Measurements from ENCODE around the gene B4GALT5.
A peak's percentile ranks its signal among the peaks of the same experiment; 100 is the strongest.
"Not testable (repeated sequence)": the region's sequence is repeated elsewhere in the genome, so short reads cannot be mapped to it uniquely, and the experiment has no call there.

Gene B4GALT5

DNA sequence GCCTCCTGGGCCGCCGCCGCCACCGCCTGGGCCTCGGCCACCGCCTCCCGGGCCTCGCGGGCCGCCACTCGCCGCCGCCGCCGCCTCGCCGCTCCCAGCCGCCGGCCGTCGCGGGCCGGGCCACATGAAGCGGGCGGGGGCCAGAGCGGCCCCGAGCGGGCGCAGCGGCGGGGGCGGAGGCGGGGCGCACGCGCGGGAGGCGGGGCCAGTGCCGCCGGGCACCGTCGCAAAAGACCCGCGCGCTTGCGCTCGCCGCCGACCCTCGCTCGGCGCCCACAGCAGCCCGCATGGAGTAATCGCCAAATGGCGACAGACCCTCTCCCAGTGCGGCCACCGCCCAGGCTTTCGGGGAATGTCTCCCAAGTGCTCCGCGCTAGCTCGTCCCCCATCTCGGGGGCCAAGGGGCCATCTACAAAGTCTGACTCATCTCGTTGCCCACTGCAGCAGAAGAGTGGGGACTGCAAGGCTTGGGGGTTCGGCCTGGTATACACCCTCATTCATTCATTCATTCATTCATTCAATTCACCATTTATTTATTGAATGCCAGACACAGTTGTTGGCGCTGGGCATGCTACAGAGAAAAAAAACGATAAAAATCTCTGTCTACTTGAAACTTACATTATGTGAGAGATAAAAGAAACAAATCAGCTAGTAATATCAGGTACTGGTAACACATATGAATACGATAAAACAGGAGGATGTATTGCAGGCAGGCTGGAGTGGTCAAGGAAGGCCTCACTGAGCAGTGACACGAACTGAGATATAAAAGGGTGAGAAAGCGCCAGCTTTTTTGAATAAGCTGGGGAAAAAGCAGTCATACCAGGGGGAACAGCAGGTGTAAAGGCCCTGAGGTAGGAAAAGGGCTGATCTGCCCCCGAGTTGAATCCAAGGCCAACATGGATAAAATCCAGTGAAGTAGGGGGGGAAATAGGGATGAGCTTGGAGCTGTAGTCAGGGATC is at the start of gene B4GALT5:
B4GALT5 (minus strand) TSS at position 126 of the 960 bp plus-strand sequence. CDS start 188 bp downstream, outside the sequence.
- TF ChIP-seq, protein P1, sequence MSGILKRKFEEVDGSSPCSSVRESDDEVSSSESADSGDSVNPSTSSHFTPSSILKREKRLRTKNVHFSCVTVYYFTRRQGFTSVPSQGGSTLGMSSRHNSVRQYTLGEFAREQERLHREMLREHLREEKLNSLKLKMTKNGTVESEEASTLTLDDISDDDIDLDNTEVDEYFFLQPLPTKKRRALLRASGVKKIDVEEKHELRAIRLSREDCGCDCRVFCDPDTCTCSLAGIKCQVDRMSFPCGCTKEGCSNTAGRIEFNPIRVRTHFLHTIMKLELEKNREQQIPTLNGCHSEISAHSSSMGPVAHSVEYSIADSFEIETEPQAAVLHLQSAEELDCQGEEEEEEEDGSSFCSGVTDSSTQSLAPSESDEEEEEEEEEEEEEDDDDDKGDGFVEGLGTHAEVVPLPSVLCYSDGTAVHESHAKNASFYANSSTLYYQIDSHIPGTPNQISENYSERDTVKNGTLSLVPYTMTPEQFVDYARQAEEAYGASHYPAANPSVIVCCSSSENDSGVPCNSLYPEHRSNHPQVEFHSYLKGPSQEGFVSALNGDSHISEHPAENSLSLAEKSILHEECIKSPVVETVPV (CRISPR knock-in tag; IDR thresholded peaks at IDR 0.05) = no peak
- TF ChIP-seq, protein P2, sequence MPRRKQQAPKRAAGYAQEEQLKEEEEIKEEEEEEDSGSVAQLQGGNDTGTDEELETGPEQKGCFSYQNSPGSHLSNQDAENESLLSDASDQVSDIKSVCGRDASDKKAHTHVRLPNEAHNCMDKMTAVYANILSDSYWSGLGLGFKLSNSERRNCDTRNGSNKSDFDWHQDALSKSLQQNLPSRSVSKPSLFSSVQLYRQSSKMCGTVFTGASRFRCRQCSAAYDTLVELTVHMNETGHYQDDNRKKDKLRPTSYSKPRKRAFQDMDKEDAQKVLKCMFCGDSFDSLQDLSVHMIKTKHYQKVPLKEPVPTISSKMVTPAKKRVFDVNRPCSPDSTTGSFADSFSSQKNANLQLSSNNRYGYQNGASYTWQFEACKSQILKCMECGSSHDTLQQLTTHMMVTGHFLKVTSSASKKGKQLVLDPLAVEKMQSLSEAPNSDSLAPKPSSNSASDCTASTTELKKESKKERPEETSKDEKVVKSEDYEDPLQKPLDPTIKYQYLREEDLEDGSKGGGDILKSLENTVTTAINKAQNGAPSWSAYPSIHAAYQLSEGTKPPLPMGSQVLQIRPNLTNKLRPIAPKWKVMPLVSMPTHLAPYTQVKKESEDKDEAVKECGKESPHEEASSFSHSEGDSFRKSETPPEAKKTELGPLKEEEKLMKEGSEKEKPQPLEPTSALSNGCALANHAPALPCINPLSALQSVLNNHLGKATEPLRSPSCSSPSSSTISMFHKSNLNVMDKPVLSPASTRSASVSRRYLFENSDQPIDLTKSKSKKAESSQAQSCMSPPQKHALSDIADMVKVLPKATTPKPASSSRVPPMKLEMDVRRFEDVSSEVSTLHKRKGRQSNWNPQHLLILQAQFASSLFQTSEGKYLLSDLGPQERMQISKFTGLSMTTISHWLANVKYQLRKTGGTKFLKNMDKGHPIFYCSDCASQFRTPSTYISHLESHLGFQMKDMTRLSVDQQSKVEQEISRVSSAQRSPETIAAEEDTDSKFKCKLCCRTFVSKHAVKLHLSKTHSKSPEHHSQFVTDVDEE (CRISPR knock-in tag; IDR thresholded peaks at IDR 0.05) = no peak
- TF ChIP-seq, protein P3, sequence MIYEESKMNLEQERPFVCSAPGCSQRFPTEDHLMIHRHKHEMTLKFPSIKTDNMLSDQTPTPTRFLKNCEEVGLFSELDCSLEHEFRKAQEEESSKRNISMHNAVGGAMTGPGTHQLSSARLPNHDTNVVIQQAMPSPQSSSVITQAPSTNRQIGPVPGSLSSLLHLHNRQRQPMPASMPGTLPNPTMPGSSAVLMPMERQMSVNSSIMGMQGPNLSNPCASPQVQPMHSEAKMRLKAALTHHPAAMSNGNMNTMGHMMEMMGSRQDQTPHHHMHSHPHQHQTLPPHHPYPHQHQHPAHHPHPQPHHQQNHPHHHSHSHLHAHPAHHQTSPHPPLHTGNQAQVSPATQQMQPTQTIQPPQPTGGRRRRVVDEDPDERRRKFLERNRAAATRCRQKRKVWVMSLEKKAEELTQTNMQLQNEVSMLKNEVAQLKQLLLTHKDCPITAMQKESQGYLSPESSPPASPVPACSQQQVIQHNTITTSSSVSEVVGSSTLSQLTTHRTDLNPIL (CRISPR knock-in tag; IDR thresholded peaks at IDR 0.05; ENCODE audit: low read depth) = no peak
- no peak for TF ChIP-seq RARB (CRISPR knock-in tag; IDR thresholded peaks at IDR 0.05)
- TF ChIP-seq ISL1 (CRISPR knock-in tag; IDR thresholded peaks at IDR 0.05) = no peak
- TF ChIP-seq CSDC2 (CRISPR knock-in tag; IDR thresholded peaks at IDR 0.05) = no peak
- TF ChIP-seq ESRRG (CRISPR knock-in tag; IDR thresholded peaks at IDR 0.05) = no peak
- no peak for TF ChIP-seq POU6F1 (CRISPR knock-in tag; IDR thresholded peaks at IDR 0.05; ENCODE audit: borderline replicate concordance, low read depth)
- peak; percentile 90 for ATAC-seq

GRCh38 chr20:49762940-49763766 is 49.5 kb upstream of the B4GALT5 start:
- ATAC-seq = no peak
- no peak for TF ChIP-seq ESRRG (CRISPR knock-in tag; IDR thresholded peaks at IDR 0.05)
- no peak for TF ChIP-seq ZNF8 (CRISPR knock-in tag; IDR thresholded peaks at IDR 0.05)
- no peak for TF ChIP-seq ARNTL (CRISPR knock-in tag; IDR thresholded peaks at IDR 0.05; ENCODE audit: borderline replicate concordance, low read depth)
- TF ChIP-seq TCF4 (CRISPR knock-in tag; IDR thresholded peaks at IDR 0.05; ENCODE audit: borderline replicate concordance) = no peak
- no peak for TF ChIP-seq SNAI2 (CRISPR knock-in tag; IDR thresholded peaks at IDR 0.05)
- no peak for TF ChIP-seq OSR1 (CRISPR knock-in tag; IDR thresholded peaks at IDR 0.05)
- TF ChIP-seq, protein P2 (CRISPR knock-in tag; IDR thresholded peaks at IDR 0.05) = no peak
- no peak for TF ChIP-seq GLIS3 (CRISPR knock-in tag; IDR thresholded peaks at IDR 0.05)
- TF ChIP-seq RARB (CRISPR knock-in tag; IDR thresholded peaks at IDR 0.05) = no peak
- TF ChIP-seq ZNF70 (CRISPR knock-in tag; IDR thresholded peaks at IDR 0.05) = no peak
- TF ChIP-seq ZC3H10 (CRISPR knock-in tag; IDR thresholded peaks at IDR 0.05) = no peak
- TF ChIP-seq ISL1 (CRISPR knock-in tag; IDR thresholded peaks at IDR 0.05) = no peak
- no peak for TF ChIP-seq TOX (CRISPR knock-in tag; IDR thresholded peaks at IDR 0.05; ENCODE audit: borderline replicate concordance)
- TF ChIP-seq, protein P4, sequence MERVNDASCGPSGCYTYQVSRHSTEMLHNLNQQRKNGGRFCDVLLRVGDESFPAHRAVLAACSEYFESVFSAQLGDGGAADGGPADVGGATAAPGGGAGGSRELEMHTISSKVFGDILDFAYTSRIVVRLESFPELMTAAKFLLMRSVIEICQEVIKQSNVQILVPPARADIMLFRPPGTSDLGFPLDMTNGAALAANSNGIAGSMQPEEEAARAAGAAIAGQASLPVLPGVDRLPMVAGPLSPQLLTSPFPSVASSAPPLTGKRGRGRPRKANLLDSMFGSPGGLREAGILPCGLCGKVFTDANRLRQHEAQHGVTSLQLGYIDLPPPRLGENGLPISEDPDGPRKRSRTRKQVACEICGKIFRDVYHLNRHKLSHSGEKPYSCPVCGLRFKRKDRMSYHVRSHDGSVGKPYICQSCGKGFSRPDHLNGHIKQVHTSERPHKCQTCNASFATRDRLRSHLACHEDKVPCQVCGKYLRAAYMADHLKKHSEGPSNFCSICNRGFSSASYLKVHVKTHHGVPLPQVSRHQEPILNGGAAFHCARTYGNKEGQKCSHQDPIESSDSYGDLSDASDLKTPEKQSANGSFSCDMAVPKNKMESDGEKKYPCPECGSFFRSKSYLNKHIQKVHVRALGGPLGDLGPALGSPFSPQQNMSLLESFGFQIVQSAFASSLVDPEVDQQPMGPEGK (CRISPR knock-in tag; IDR thresholded peaks at IDR 0.05; ENCODE audit: borderline replicate concordance) = no peak
- TF ChIP-seq, protein P1 (CRISPR knock-in tag; IDR thresholded peaks at IDR 0.05) = no peak
- TF ChIP-seq PPARA (CRISPR knock-in tag; IDR thresholded peaks at IDR 0.05; ENCODE audit: borderline replicate concordance) = no peak
- TF ChIP-seq ZNF565 (CRISPR knock-in tag; conservative IDR thresholded peaks at IDR 0.05; ENCODE audit: low read depth) = no peak

DNA sequence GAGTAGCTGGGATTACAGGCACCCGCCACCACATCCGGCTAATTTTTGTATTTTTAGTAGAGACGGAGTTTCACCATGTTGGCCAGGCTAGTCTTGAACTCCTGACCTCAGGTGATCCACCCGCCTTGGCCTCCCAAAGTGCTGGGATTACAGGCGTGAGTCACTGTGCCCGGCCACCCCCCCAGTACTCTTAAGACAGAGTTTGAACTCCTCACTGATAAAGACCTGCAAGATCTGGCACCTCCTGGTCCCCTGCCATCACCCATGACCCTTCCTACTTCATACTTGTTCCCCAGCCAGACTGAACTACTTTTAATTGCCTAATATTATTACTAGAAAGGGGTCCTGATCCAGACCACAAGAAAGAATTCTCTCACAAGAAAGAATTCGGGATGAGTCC is 48.2 kb upstream of the B4GALT5 start:
- ATAC-seq = not testable (repeated sequence)

Data from SK-N-SH treated with all-trans-retinoic acid at 6 μM for 48 hours (cell line).